ENCODE measurements around the gene MNX1.
A peak's percentile ranks its signal among the peaks of the same experiment; 100 is the strongest.

Gene MNX1

DNA sequence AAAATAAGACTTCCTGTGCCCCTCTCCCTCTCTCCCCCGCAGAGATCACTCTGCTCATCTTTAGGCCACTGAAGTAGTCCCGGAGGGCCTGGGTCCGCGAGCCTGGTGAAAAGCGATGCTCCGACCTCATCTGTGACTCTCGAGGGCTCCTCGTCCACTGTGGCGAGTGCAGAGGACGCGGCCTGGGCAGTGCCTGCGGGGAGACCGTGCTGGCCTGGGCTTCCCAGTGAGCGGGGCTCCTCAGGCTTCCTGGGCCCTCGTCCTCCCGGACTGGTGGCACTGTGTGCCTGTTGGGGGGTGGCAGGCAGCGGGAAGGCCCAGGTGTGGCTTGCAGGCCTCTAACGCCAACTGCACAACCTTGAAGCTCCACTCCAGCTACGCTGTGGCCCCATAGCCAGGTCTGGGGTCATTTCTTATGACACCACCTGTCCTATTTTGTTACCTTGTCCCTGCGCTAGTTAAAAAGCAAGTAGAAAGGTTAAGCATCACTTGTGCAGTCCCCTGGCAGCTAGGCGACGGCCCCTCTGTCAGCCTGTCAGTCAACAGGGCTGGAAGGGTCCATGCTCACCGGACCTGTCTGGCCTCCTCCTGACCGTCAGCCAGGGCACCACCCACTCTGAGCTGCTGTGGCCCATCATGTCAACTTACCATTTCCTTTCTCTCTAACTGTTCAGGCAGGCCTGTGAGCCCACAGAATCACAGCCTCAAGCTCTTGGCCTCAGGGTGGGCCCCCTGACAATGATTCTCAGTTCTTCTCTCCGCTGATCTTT is 20.5 kb downstream of the MNX1 start:
- peak in 2 of 42 donors; percentile 4 to 7 for DNase-seq
- intact Hi-C loops (cut with DNase I), result no loop called here

DNA sequence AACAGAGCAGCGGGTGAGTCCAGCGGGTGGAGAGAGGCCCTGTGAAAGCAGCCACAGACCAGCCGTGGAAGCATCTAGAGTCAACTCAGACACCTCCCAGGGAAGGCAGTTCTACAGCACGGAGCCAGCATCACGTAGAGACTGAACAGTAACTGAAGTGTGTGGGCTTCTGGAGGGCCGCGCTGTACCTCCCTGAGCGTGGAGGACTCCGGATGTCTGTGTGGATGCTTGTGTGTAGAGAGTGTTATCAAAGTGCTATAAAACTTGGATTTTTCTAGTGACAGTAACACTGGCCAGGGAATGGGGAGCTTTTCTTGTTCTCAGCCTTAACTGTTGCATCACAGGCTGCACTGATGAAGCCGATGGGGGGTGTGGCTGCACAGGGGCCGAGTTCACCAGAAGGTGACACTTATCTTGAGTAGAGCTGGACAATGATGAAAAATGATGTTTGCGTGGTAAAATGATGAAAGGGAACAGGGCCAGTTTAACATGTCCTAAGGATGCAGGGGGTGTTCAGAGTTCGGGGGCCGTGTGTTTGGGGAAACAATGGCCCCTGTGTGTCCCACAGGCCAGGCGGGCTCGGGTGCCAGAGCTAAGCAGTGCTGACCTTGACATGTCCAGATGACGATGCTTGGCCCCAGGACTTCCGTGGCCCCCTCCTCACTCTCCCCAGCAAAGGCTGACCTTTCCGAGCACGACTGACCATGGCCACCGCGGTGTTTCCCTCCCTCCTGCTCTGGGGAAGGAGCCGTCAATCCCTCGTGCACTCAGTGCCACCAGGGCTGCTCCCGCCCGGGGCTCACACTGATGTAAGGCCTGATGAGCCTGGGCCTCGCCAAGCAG is 21.9 kb downstream of the MNX1 start:
- peak in 1 of 42 donors; percentile 26 for DNase-seq
- intact Hi-C loops (cut with DNase I), result no loop called here

DNA sequence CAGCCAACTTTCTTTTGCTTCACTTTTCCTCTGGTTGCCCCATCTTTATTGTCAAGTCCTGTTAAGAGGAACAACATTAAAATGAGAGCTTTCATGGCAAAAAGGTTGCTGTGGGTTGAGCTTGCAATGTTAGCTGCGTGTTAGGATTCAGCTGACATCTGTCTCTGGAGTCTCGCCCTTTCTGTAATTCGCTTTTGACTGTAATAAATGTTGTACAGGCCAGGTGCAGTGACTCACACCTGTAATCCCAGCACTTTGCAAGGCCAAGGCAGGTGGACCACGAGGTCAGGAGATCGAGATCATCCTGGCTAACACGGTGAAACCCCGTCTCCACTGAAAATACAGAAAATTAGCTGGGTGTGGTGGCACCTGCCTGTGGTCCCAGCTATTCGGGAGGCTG is 24.1 kb downstream of the MNX1 start:
- peak in 1 of 42 donors; percentile 6 for DNase-seq
- intact Hi-C loops (cut with DNase I), result no loop called here

DNA sequence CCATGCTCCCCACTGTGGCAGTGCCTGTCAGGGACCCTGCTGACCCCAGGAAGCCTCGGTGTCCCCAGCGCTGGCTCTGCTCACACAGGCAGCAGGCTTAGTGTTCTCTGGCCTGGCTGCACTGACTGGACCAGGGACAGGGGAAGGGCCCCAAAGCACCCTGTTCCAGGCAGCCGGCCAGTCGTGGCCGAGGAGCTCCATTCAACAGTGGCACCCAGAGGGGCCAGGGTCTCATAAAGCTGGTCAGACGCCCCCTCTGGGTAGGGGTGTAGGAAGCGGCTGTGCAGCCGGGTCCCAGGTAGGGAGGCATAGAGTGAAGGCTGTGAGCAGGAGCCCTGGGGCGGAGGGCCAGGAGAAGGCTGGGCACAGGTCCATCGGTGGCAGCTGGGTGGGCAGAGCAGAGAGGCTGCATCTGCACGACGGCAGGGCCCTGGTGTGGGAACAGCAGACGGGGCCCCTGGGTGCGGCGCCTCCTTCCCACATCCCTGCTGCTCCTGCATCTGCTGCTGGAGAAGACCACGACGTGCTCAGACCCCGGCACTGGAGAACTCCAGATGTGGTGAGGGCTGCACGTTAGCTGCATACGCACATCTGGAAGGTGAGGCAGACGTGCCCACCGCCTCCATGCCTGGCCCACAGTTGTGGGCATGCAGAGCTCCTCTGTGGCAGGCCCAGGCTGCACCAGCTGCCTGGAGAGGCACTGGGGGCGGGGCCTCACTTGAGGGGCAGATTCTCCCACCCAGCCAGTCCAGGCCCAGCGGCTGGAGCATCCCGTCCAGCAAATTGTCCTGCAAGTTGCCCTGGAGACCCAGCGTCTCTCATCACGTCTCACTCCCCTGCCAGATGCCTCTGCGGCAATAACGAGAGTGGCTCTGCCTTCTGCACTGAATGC is 25.1 kb downstream of the MNX1 start:
- intact Hi-C loops (cut with DNase I), result no loop called here

DNA sequence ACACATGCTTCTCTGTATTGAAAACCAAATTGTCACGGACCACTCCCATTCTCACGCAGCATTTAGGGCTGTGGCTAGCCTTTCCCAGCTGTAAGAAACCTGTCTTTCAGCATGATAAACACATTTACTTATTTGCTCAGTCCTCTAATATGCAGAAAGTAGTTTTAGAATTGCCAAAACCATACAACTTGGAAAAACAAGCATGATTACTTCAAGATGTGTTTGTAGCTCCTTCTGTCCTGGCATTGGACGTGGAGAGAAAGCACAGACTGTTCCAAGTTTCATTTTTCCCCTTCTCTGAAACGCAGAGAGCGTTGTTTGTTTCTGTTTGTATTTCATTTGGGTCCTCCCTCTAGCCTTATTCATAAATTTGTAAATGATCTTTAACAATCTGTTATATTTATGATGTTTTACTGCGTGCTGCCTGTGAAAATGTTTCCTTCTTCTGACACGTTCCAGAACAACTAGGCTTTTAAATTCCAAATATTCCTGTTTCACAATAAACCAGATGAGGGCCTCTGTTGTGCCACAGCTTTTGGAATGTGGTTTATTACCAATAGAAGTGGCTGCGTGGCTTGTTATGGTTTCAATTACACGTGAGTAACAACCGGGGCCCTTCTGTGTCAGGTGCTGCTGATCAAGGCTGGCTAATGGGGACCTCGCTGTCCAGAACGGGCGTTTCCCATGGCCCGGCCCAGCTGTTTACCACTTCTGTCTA is 26.1 kb downstream of the MNX1 start:
- peak in 1 of 42 donors; percentile 31 for DNase-seq
- intact Hi-C loops (cut with DNase I), result no loop called here

More for the DNA sequence above, 25.1 kb downstream of the MNX1 start:
- DNase-seq, result peak in 1 of 42 donors; percentile 36

DNA sequence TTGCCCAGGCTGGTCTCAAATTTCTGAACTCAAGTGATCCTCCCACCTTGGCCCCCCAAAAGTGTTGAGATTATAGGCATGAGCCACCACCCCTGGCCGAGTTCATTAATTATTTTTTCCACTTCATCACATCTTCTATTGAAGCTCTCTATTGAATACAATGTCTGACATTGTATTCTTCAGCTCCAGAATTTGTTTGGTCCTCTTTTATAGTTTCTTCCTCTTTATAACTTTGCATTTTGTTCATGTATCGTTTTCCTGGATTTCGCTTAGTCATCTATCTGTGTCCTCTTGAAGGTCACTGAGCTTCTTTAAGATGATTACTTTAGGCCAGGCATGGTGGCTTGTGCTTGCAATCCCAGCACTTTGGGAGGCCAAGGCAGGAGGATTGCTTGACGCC is 30.8 kb downstream of the MNX1 start:
- DNase-seq, result peak in 1 of 42 donors; percentile 10
- intact Hi-C loops (cut with DNase I), result no loop called here

DNA sequence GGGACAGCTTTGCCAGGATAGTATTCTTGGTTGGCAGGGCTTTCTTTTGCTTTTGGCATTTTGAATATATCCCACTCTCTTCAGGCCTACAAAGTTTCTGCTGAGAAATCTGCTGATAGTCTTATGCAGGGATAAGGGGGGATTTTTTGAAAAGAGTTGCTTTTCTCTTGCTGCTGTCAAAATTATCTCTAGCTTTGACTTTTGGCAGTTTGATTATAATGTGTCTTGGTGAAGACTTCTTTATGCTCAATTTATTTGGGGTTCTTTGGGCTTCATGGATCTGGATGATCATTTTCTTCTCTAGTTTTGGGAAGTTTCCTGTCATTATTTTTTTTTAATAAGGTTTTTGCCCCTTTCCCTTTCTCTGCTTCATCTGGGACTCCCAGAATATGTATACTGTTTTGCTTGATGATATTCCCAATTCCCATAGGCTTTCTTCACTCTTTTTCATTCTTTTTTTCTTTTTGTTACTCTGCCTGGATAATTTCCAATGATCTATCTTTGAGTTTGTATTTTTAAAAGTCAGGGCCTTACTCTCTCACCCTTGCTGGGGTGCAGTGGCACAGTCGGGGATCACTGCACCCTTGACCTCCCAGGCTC is 31.4 kb downstream of the MNX1 start:
- no peak for DNase-seq
- intact Hi-C loops (cut with DNase I), result no loop called here

DNA sequence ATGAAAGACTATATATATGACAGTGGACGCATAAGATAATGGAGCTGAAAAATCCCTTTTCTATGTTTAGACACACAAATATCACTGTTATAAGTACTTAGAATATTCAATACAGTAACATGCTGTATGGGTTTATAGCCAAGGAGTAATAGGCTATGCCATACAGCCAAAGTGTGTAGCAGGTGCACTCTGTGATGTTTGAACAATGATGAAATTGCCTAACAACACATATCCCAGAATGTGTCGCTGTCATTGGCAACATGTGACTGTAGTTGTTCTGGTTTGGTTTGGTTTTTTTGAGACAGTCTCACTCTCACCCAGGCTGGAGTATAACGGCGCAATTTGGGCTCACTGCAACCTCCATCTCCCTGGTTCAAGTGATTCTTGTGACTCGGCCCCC is 34.8 kb downstream of the MNX1 start:
- intact Hi-C loops (cut with DNase I), result no loop called here
- DNase-seq, result peak in 1 of 42 donors; percentile 21

DNA sequence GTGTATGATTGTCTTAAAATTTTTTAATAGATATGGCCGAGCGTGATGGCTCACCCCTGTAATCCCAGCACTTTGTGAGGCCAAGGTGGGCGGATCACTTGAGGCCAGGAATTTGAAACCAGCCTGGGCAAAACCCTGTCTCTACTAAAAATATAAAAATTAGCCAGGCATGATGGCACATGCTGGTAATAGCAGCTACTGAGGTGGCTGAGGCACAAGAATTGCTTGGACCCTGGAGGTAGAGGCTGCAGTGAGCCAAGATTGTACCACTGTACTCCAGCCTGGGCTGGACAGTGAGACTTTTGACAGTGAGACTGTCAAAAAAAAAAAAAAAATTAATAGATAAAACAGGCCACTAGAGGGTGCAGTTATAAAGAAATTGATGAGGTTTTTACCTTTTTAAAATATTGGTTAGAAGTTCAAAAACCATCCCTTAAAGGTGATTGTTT is 40.5 kb downstream of the MNX1 start:
- intact Hi-C loops (cut with DNase I), result no loop called here
- peak in 1 of 42 donors; percentile 28 for DNase-seq

DNA sequence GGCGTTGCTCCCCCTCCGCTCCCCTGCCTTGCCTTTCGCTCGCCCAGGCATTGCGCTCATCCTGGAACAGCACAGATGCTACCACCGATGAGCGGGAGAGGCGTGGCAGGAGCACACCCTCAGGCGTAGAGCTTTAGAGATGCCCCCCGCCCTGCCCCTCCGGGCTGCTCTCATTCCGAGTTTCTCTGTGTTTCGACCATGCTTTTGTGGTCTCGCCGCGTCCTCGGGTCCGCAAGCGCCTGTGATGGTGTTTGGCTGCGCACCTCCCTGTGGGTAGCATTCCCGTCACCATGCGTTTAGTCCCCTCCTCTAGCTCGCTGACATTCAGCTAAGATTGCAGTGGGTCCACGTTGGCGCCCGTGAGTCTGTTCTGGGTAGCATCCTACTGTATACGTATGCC is 42.3 kb downstream of the MNX1 start:
- peak in 1 of 42 donors; percentile 25 for DNase-seq
- intact Hi-C loops (cut with DNase I), result no loop called here

DNA sequence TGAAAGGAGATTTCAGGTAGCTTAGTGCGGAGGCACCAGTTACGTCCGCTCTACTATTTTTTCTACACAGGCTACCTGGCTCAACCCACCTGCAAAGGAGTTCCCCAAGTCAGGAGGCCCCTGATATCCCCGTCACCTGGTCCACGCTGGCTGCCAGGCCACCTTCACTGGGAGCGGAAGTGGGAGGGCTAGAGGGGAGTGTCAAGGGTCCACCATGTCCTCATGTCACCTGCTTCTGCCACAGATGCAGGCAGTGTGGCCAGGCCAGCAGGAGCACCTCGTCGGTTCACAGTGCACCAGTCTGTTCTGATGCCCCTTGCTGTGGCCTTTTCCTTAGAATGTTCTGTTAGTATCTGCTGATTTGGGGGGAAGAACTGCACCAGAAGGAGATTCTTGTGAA is 44.1 kb downstream of the MNX1 start:
- intact Hi-C loops (cut with DNase I), result no loop called here
- no peak for DNase-seq

DNA sequence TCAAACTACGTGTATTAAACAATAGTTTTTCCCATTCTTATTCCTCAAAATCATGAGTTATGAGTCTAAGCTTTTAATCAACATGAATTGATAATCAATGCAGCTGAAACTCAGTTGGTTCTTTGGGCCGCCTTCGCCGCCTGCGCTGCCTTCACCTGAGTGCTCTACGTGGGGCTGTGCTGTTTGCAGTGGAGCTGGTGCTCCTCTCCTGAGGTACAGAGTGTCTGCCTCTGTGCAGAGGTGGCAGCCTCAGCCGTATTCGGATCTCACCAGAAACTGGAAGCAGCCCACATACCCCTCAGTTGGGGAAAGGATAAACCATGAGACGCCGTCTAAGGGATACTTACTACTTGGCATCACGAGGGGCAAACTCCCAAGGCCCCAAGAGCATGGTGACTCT is 45.5 kb downstream of the MNX1 start:
- intact Hi-C loops (cut with DNase I), result no loop called here
- peak in 41 of 42 donors; percentile 31 to 91 (median 69) for DNase-seq

DNA sequence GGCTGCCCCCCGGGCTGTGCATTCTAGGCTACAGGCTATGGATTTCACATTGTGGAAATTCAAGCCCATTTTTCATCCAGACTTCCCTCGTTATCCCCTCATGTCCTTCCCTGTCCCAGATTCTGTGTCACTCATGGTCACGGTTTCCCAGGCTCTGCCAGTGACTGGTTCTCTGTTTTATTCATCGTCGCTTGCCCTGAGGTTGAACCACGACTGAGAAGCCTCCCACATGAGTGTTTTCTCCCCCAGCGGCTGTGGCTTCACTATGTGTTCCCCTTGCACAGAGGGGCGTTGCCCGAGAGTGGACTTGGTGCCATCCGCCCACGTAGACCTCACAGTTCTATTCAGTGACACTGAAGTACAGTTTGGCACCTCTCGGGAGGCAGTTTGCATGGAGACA is 47.0 kb downstream of the MNX1 start:
- no peak for DNase-seq
- intact Hi-C loops (cut with DNase I), result no loop called here

DNA sequence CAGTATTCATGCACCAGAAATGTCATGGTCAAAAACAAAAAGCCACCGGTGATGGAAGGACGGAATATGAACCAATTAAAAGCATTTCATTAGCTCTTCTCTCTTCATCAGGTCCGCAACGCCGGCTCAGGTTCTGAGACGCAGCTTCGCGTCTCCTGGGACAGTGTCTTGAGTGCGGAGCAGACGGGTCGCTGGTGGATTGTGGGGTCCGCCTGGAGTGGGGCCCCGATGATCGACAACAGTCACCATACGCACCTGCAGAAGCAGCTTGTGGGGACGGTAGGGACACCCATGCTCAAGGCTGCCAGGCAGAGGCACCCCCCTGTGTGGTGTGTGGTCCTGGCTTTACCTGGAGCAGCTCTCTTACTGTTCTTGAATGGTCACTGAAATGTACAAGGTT is 47.6 kb downstream of the MNX1 start:
- intact Hi-C loops (cut with DNase I), result no loop called here

DNA sequence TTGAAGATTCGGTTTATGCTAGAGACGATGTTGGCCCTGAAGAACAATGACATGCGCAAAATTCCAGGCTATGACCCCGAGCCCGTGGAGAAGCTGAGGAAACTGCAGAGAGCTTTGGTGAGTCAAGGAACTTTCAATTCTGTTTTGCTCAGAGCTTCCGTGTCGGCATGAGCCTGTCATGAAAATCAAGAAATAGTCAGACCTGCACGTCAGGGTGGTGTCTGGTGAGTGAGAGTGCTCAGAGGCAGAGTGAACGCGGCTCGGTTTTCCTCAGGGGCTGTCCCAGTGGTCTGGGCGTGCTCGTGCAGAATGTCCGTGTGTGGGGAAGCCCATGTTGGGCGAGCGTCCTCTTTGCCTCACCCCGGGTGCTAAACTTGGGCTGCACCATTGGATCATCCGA is 48.3 kb downstream of the MNX1 start:
- no peak for DNase-seq
- intact Hi-C loops (cut with DNase I), result no loop called here

More for the DNA sequence above, 47.6 kb downstream of the MNX1 start:
- DNase-seq, result no peak

DNA sequence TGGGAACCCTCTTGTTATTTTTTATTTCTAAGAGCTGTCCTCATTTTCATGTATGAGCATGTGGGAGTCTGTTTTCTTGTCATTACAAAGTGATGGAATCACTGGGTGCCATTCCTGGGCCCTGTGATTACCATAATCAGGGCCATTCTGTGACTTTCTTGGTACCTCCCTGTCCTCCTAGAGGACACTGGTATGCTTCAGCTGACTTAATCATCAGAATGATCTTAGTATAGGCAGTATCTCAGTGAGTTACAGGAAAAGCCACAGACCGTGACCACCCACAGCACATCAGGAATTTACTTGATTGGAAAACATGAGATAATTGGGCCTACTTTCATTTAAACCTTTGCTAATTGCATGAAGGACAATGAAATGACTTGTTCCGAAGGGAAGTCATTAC is 53.7 kb downstream of the MNX1 start:
- intact Hi-C loops (cut with DNase I), result loop anchor here (10.0 kb wide), 1 partner anchor 188 kb away; no protein-coding TSS in a partner anchor
- no peak for DNase-seq

DNA sequence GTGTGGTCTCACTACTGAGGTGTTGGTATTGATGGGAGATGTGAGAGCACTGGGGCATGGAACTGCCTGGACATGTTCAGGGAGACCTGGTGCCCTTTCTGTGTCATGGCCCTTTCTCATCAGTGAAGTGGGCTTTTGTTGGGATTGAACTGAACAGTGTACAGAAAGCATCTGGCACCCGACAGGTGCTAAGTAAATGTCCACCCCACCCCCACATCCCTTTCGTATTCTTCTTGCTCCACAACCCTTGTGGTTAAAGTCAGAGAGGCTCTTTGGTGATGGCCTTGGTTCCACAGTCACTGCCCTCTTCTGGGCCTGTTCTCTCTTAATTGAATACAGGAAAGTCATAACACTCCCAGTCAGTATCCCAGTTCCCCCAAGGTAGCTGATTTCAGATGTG is 55.5 kb downstream of the MNX1 start:
- intact Hi-C loops (cut with DNase I), result loop anchor here (10.0 kb wide), 1 partner anchor 190 kb away; no protein-coding TSS in a partner anchor
- no peak for DNase-seq
